OCI-M2 (cell line): ENCODE measurements around the gene ARFGEF3.
"Not testable (repeated sequence)": the region's sequence is repeated elsewhere in the genome, so short reads cannot be mapped to it uniquely, and the experiment has no call there.

Experiments used
- DNase-seq: peaks from one replicate; lab custom pipeline; 2025; ENCODE audit not compliant: unreplicated experiment; lab: John Stamatoyannopoulos, UW

ARFGEF3 gene

GRCh38 chr6:138212530-138212929 is 50.8 kb downstream of the ARFGEF3 start:
- not testable (repeated sequence) for DNase-seq

- peak; percentile 12 for DNase-seq
These were observed 53.5 kb downstream of the ARFGEF3 start for GRCh38 chr6:138215093-138215782.

GRCh38 chr6:138218449-138218848 is 56.7 kb downstream of the ARFGEF3 start, which contains the start of gene PBOV1:
TSS of gene PBOV1 (minus strand) at chr6:138218491. CDS start at chr6:138218395, 96 bp downstream.
- DNase-seq, result no peak

- no peak for DNase-seq
These were observed 57.7 kb downstream of the ARFGEF3 start for GRCh38 chr6:138219398-138219797.

GRCh38 chr6:138219901-138220300 is 58.2 kb downstream of the ARFGEF3 start:
- DNase-seq, result no peak

- no peak for DNase-seq
These were observed 61.3 kb downstream of the ARFGEF3 start for GRCh38 chr6:138222901-138223546.

GRCh38 chr6:138225953-138226352 is 64.2 kb downstream of the ARFGEF3 start:
- no peak for DNase-seq

GRCh38 chr6:138226700-138227315 is 65.1 kb downstream of the ARFGEF3 start:
- no peak for DNase-seq

GRCh38 chr6:138227316-138227781 is 65.6 kb downstream of the ARFGEF3 start:
- DNase-seq, result no peak

- DNase-seq, result no peak
These were observed 67.3 kb downstream of the ARFGEF3 start for GRCh38 chr6:138229072-138229471.

GRCh38 chr6:138229663-138230179 is 68.0 kb downstream of the ARFGEF3 start:
- DNase-seq, result no peak

GRCh38 chr6:138230221-138230620 is 68.5 kb downstream of the ARFGEF3 start:
- DNase-seq, result no peak

GRCh38 chr6:138230759-138231380 is 69.1 kb downstream of the ARFGEF3 start:
- no peak for DNase-seq

- DNase-seq, result no peak
These were observed 69.7 kb downstream of the ARFGEF3 start for GRCh38 chr6:138231381-138231886.

- DNase-seq, result no peak
These were observed 72.6 kb downstream of the ARFGEF3 start for GRCh38 chr6:138234363-138234762.

GRCh38 chr6:138235205-138235604 is 73.5 kb downstream of the ARFGEF3 start:
- DNase-seq, result no peak

- no peak for DNase-seq
These were observed 74.0 kb downstream of the ARFGEF3 start for GRCh38 chr6:138235693-138236092.

GRCh38 chr6:138237463-138237862 is 75.7 kb downstream of the ARFGEF3 start:
- DNase-seq, result no peak

- DNase-seq, result no peak
These were observed 76.6 kb downstream of the ARFGEF3 start for GRCh38 chr6:138238368-138238767.

GRCh38 chr6:138239774-138240173 is 78.0 kb downstream of the ARFGEF3 start:
- no peak for DNase-seq
